Endothelial cell of umbilical vein (primary cell): ENCODE data around the gene NCS1. TPM values are rescaled to one million over a fixed set of nuclear protein-coding genes. Genes with fewer than 3 reads are reported as not detected.

Source experiments
- BruUV-seq: library from RNA; stranded (reverse); fragments of 400-500 nt; replicated peaks from 2 replicates; lab custom pipeline; 2021; lab: Mats Ljungman, UMichigan
- CTCF ChIA-PET: fragments of 300-600, 350-600 bp; sonication (Branson Sonifier 250); formaldehyde crosslinking; loops from one replicate; lab custom pipeline; 2021; ENCODE audit warnings: antibody characterized with exemption, inconsistent platforms; lab: Charles Lee
- POLR2A ChIA-PET: fragments of 300-600, 350-600 bp; sonication (Branson Sonifier 250); formaldehyde crosslinking; loops from one replicate; lab custom pipeline; 2021; ENCODE audit warnings: antibody characterized with exemption, inconsistent platforms; lab: Charles Lee
- DNase-seq: peaks from one replicate; pipeline ENCODE4 v3.0.0-alpha.2; 2011; ENCODE audit warnings: low read depth, low spot score
- FAIRE-seq: peaks from 2 replicates; lab custom pipeline; 2011; peaks lifted over from hg19 to GRCh38; lab: Jason Lieb, UNC
- H2AFZ ChIP-seq: 2 replicates; pipeline ENCODE4 v1.6.0; 2012; ENCODE audit warnings: low read depth, low read length, control low read depth, inconsistent platforms
- H3K27ac ChIP-seq: 2 replicates; pipeline ENCODE4 v1.5.1; 2011; ENCODE audit warnings: low read depth, mild to moderate bottlenecking, control low read depth, low read length, moderate library complexity; ENCODE audit not compliant: insufficient read depth
- H3K27me3 ChIP-seq, 2 experiments: 2 replicates each; pipeline versions ENCODE4 v1.6.0 to v1.6.1; 2011; ENCODE audit warnings: low read length in 2 of 2, mixed read lengths in 1 of 2; ENCODE audit not compliant: control insufficient read depth in 2 of 2, insufficient read depth in 2 of 2
- H3K36me3 ChIP-seq, 2 experiments: 2 replicates in 1 of 2; 3 replicates in 1 of 2; pipeline ENCODE4 v1.5.1; 2011; ENCODE audit warnings: low read length in 2 of 2, mild to moderate bottlenecking in 1 of 2, moderate library complexity in 1 of 2; ENCODE audit not compliant: control insufficient read depth in 2 of 2, insufficient read depth in 2 of 2; ENCODE audit errors: extremely low read depth in 1 of 2
- H3K4me1 ChIP-seq: 3 replicates; pipeline ENCODE4 v1.5.1; 2011; ENCODE audit warnings: mild to moderate bottlenecking, low read length; ENCODE audit not compliant: control insufficient read depth, insufficient read depth; ENCODE audit errors: extremely low read depth
- H3K4me2 ChIP-seq: 2 replicates; pipeline ENCODE4 v1.6.1; 2011; ENCODE audit warnings: low read length, control low read depth, mixed read lengths; ENCODE audit not compliant: insufficient read depth
- H3K4me3 ChIP-seq, 3 experiments: fragments of 200-600 bp in 1 of 3; sonication (generic), shearing (Covaris generic) in 1 of 3; replicated peaks in 1 of 3; 2 replicates each; pipeline ENCODE4 v1.5.1; 2011 to 2016; ENCODE audit warnings: control low read depth in 3 of 3, low read length in 3 of 3, mild to moderate bottlenecking in 2 of 3, inconsistent platforms in 1 of 3, low read depth in 1 of 3, moderate library complexity in 1 of 3; ENCODE audit not compliant: insufficient read depth in 1 of 3
- H3K79me2 ChIP-seq: 2 replicates; pipeline ENCODE4 v1.6.0; 2012; ENCODE audit warnings: low read length, inconsistent platforms; ENCODE audit not compliant: control insufficient read depth, insufficient read depth
- H3K9ac ChIP-seq: replicated peaks from 2 replicates; pipeline ENCODE3; 2011; ENCODE audit warnings: low read length, control low read depth; ENCODE audit not compliant: insufficient read depth; ENCODE audit errors: extremely low read depth
- H3K9me1 ChIP-seq: replicated peaks from 3 replicates; pipeline ENCODE4 v1.6.0; 2011; ENCODE audit warnings: mild to moderate bottlenecking, low read length; ENCODE audit not compliant: control insufficient read depth, insufficient read depth; ENCODE audit errors: extremely low read depth
- H3K9me3 ChIP-seq: replicated peaks from 2 replicates; pipeline ENCODE4 v1.5.1; 2012; ENCODE audit warnings: low read length, inconsistent platforms; ENCODE audit not compliant: control insufficient read depth, insufficient read depth
- H4K20me1 ChIP-seq: replicated peaks from 2 replicates; pipeline ENCODE3; 2011; ENCODE audit warnings: mild to moderate bottlenecking, low read length; ENCODE audit not compliant: control insufficient read depth, insufficient read depth; ENCODE audit errors: extremely low read depth
- CTCF ChIP-seq, 2 donors: IDR thresholded peaks; 1 replicate in 1 of 2; 2 replicates in 1 of 2; pipeline ENCODE4 v1.5.1; 2011; ENCODE audit warnings: low read length in 2 of 2, mild to moderate bottlenecking in 2 of 2, moderate library complexity in 2 of 2, control low read depth in 1 of 2, inconsistent platforms in 1 of 2, low read depth in 1 of 2; ENCODE audit not compliant: insufficient read depth in 1 of 2; ENCODE audit errors: extremely low read depth in 1 of 2
- EZH2 ChIP-seq: IDR thresholded peaks from 2 replicates; pipeline ENCODE4 v1.6.1; 2012; ENCODE audit warnings: borderline replicate concordance, low read depth, mild to moderate bottlenecking, moderate library complexity, low read length, inconsistent platforms; ENCODE audit not compliant: severe bottlenecking
- FOS ChIP-seq: IDR thresholded peaks from 2 replicates; pipeline ENCODE4 v1.6.1; 2011; ENCODE audit warnings: mild to moderate bottlenecking, low read length, moderate library complexity, borderline replicate concordance; ENCODE audit not compliant: insufficient read depth
- GATA2 ChIP-seq: IDR thresholded peaks from 2 replicates; pipeline ENCODE4 v1.7.0; 2011; ENCODE audit warnings: low read depth, mild to moderate bottlenecking, moderate library complexity, mixed read lengths, low read length; ENCODE audit not compliant: insufficient read length, insufficient read depth
- JUN ChIP-seq: IDR thresholded peaks from 2 replicates; pipeline ENCODE4 v1.6.1; 2011; ENCODE audit warnings: borderline replicate concordance, low read depth; ENCODE audit not compliant: insufficient read length, insufficient read depth
- MAX ChIP-seq: IDR thresholded peaks from 2 replicates; pipeline ENCODE4 v1.6.1; 2011; ENCODE audit not compliant: insufficient read depth, insufficient read length
- MYC ChIP-seq: IDR thresholded peaks from one replicate; pipeline ENCODE4 v1.6.1; 2011; ENCODE audit warnings: mild to moderate bottlenecking, low read depth, low read length
- POLR2A ChIP-seq: IDR thresholded peaks from 2 replicates; pipeline ENCODE4 v1.6.1; 2012; ENCODE audit warnings: low read depth, mild to moderate bottlenecking, control low read depth, low read length
- POLR2AphosphoS5 ChIP-seq: IDR thresholded peaks from 2 replicates; pipeline ENCODE4 v1.6.1; 2012; ENCODE audit warnings: low read depth, mild to moderate bottlenecking, control low read depth, low read length, moderate library complexity; ENCODE audit not compliant: insufficient read depth
- dilution Hi-C: fragments of 300-500 bp; cut with MboI; formaldehyde crosslinking; loops from one replicate; pipeline ENCODE4 v1.15.0; 2019; ENCODE audit warnings: low sequenced_read_pairs; ENCODE audit not compliant: extremely low pct_ligation_motif_present
- intact Hi-C: fragments of 100-400 bp; cut with micrococcal nuclease; formaldehyde crosslinking; loops from one replicate; pipeline ENCODE4 v1.10.0; 2022
- polyA plus RNA-seq, 4 experiments: library from polyadenylated mRNA; depleted of rRNA in 3 of 4; stranded (reverse) in 3 of 4; unstranded in 1 of 4; fragments of >200 nt; gene quantifications; 2 replicates each; pipeline versions ENCODE4 v1.2.1 to v1.2.3, GENCODE V29; 2011 to 2012; ENCODE audit warnings: missing spikeins in 1 of 4
- total RNA-seq: library from RNA; stranded (reverse); gene quantifications from 2 replicates; pipeline ENCODE4 v1.2.3, GENCODE V29; 2021

NCS1 gene
- total and polyA plus RNA-seq, 2 donors (not counting 3 experiments of a cell fraction or from before 2014, with no cell fraction given), result 53.6 to 77.4 TPM

GRCh38 chr9:130192382-130192999 lies 20.3 kb downstream of the NCS1 start:
- Histone ChIP-seq H3K79me2 (peaks cover 72% of the 10 kb centered on the region), H3K36me3 (no peaks in the 10 kb centered on the region), H3K4me2 (no peak overlapping the region), H3K4me3 (no peak overlapping the region), H2AFZ (no peak overlapping the region), H3K9me3 (no peaks in the 10 kb centered on the region), H3K4me1 (no peaks in the 10 kb centered on the region), H3K9me1 (no peaks in the 10 kb centered on the region), H3K9ac (no peak overlapping the region), H4K20me1 (no peaks in the 10 kb centered on the region), H3K27me3 (no peaks in the 10 kb centered on the region), H3K27ac (no peak overlapping the region)
- no peak for DNase-seq
- intact Hi-C loops (no loop called here), dilution Hi-C loops (no loop called here)
- ChIA-PET POLR2A (no interaction called here), CTCF (interaction anchor here (0.6 kb wide), 2 partner anchors 39 to 256 kb away, joined by 3 to 4 read pairs; no protein-coding TSS in a partner anchor)
- no TSS peak for BruUV-seq
- TF ChIP-seq CTCF (IDR thresholded peaks at IDR 0.05; ENCODE audit: extremely low read depth in 1 of 2, insufficient read depth in 1 of 2, low read depth in 1 of 2, low read length in 2 of 2) (no peak), EZH2 (no peak), GATA2 (no peak), JUN (no peak), FOS (no peak), POLR2A (no peak), POLR2AphosphoS5 (no peak), MAX (no peak), MYC (no peak)
- FAIRE-seq, result no peak
